Progenitor cell of endocrine pancreas (in vitro differentiated cells): Measurements from ENCODE around the gene NMNAT2. TPM values are rescaled to one million over a fixed set of nuclear protein-coding genes. Genes with fewer than 3 reads are reported as not detected.

Experiments used
- DNase-seq: peaks from one replicate; pipeline ENCODE4 v3.0.0; 2021; ENCODE audit warnings: low spot score; ENCODE audit not compliant: unreplicated experiment
- H3K27ac Mint-ChIP-seq: 2 replicates; pipeline ENCODE4 v1.8.0; 2021; ENCODE audit warnings: mild to moderate bottlenecking, moderate library complexity, mixed read lengths
- H3K27me3 Mint-ChIP-seq: 2 replicates; pipeline ENCODE4 v1.8.0; 2021; ENCODE audit warnings: mixed read lengths
- H3K36me3 Mint-ChIP-seq: 2 replicates; pipeline ENCODE4 v1.8.0; 2022; ENCODE audit warnings: mixed read lengths; ENCODE audit not compliant: insufficient read depth
- H3K4me1 Mint-ChIP-seq: 2 replicates; pipeline ENCODE4 v1.8.0; 2021; ENCODE audit warnings: low read depth, mixed read lengths
- H3K4me3 Mint-ChIP-seq: 2 replicates; pipeline ENCODE4 v1.8.0; 2021; ENCODE audit warnings: low read depth, mild to moderate bottlenecking, moderate library complexity, mixed read lengths
- H3K9me3 Mint-ChIP-seq: 2 replicates; pipeline ENCODE4 v1.8.0; 2021; ENCODE audit warnings: low read depth, mixed read lengths
- CTCF ChIP-seq: fragments of 200-600 bp; sonication (generic); IDR thresholded peaks from one replicate; pipeline ENCODE4 v1.5.0; 2021; ENCODE audit warnings: antibody characterized with exemption, mild to moderate bottlenecking; ENCODE audit not compliant: unreplicated experiment
- total RNA-seq: library from RNA; stranded (reverse); gene quantifications from 2 replicates; pipeline ENCODE4 v1.2.1, GENCODE V29; 2021

Gene NMNAT2
- total RNA-seq, 1 donor from 2014 or later, result 3.1 TPM

- Mint-ChIP-seq H3K4me3 (no peak overlapping the region), H3K27me3 (no peaks in the 10 kb centered on the region)
These were observed 150.3 kb downstream of the NMNAT2 start for GRCh38 chr1:183267646-183268431.

GRCh38 chr1:183263886-183264602, 154.1 kb downstream of the NMNAT2 start:
- Mint-ChIP-seq H3K4me3 (no peak overlapping the region), H3K36me3 (no peaks in the 10 kb centered on the region), H3K27ac (no peak overlapping the region), H3K27me3 (no peaks in the 10 kb centered on the region), H3K9me3 (no peaks in the 10 kb centered on the region), H3K4me1 (no peaks in the 10 kb centered on the region)
- TF ChIP-seq CTCF, result no peak
- DNase-seq, result no peak

More at GRCh38 chr1:183267646-183268431, 150.3 kb downstream of the NMNAT2 start:
- Mint-ChIP-seq H3K9me3 (no peaks in the 10 kb centered on the region), H3K36me3 (no peaks in the 10 kb centered on the region), H3K27ac (no peak overlapping the region), H3K4me1 (peaks cover 13% of the 10 kb centered on the region)
- DNase-seq, result no peak
- TF ChIP-seq CTCF, result no peak

GRCh38 chr1:183262628-183263200, 155.5 kb downstream of the NMNAT2 start:
- H3K4me3 Mint-ChIP-seq, result no peak overlapping the region
- H3K36me3 Mint-ChIP-seq, result no peaks in the 10 kb centered on the region

GRCh38 chr1:183259924-183260323, 158.3 kb downstream of the NMNAT2 start:
- no peak overlapping the region for H3K27ac Mint-ChIP-seq
- no peaks in the 10 kb centered on the region for H3K27me3 Mint-ChIP-seq
- TF ChIP-seq CTCF, result no peak
- peaks cover 4% of the 10 kb centered on the region for H3K9me3 Mint-ChIP-seq
- peaks cover 3% of the 10 kb centered on the region for H3K4me1 Mint-ChIP-seq
- no peaks in the 10 kb centered on the region for H3K36me3 Mint-ChIP-seq
- no peak overlapping the region for H3K4me3 Mint-ChIP-seq
- no peak for DNase-seq

More at GRCh38 chr1:183262628-183263200, 155.5 kb downstream of the NMNAT2 start:
- Mint-ChIP-seq H3K4me1 (peaks cover 3% of the 10 kb centered on the region), H3K9me3 (no peaks in the 10 kb centered on the region), H3K27ac (no peak overlapping the region), H3K27me3 (no peaks in the 10 kb centered on the region)
- TF ChIP-seq CTCF, result no peak
- no peak for DNase-seq

- no peak for TF ChIP-seq CTCF
- Mint-ChIP-seq H3K36me3 (no peaks in the 10 kb centered on the region), H3K4me3 (no peak overlapping the region), H3K27ac (no peak overlapping the region), H3K27me3 (peaks cover 7% of the 10 kb centered on the region), H3K4me1 (peaks cover 3% of the 10 kb centered on the region), H3K9me3 (peaks cover 10% of the 10 kb centered on the region)
- no peak for DNase-seq
These were observed 163.1 kb downstream of the NMNAT2 start for GRCh38 chr1:183255073-183255472.
